K562 (cell line): ENCODE data around the gene CHAF1A. TPM values are rescaled to one million over a fixed set of nuclear protein-coding genes. Genes with fewer than 3 reads are reported as not detected.

Experiments
- ATAC-seq: fragments of 200-7000 bp; cut with Tn5 transposase; 3 replicates; pipeline ENCODE4 v1.9.1; 2020; ENCODE audit warnings: moderate library complexity
- BruUV-seq: library from RNA; stranded (reverse); fragments of 400-500 nt; replicated peaks from 2 replicates; lab custom pipeline; 2021; lab: Mats Ljungman, UMichigan
- CTCF ChIA-PET: fragments of 300-600 bp; formaldehyde crosslinking; extraction: SDS; loops from one replicate; lab custom pipeline; 2021; ENCODE audit warnings: low intra/inter-chr PET ratio; lab: Yijun Ruan, JAX
- POLR2A ChIA-PET: fragments of 300-600, 350-650 bp; sonication (Branson Sonifier 250); formaldehyde crosslinking; extraction: SDS; loops from one replicate; lab custom pipeline; 2021; ENCODE audit warnings: antibody characterized with exemption, inconsistent platforms; lab: Yijun Ruan, JAX
- DNase-seq, 4 experiments: peaks; one replicate each; pipeline versions ENCODE4 v3.0.0 to v3.0.0-alpha.2; 2011 to 2018; ENCODE audit warnings: low spot score in 3 of 4, mixed read lengths in 3 of 4; ENCODE audit errors: extremely low read depth in 1 of 4
- FAIRE-seq: peaks from 2 replicates; lab custom pipeline; 2011; peaks lifted over from hg19 to GRCh38; lab: Jason Lieb, UNC
- H2AFZ ChIP-seq: 2 replicates; pipeline ENCODE4 v1.6.0; 2011; ENCODE audit warnings: low read depth, low read length, control low read depth, inconsistent platforms
- H3K27ac ChIP-seq: fragments of 200-600 bp; 3 replicates; pipeline ENCODE4 v1.8.0; 2011; ENCODE audit warnings: low read depth, mild to moderate bottlenecking, control low read depth, inconsistent platforms, low read length, moderate library complexity, mixed read lengths; ENCODE audit errors: extremely low read depth
- H3K27me3 ChIP-seq, 2 experiments: fragments of 300-600 bp in 1 of 2; 2 replicates in 1 of 2; 3 replicates in 1 of 2; pipeline versions ENCODE4 v1.6.0 to v1.8.0; 2011; ENCODE audit warnings: inconsistent platforms in 2 of 2, low read length in 2 of 2, mild to moderate bottlenecking in 1 of 2, mixed read lengths in 1 of 2, moderate library complexity in 1 of 2; ENCODE audit not compliant: control insufficient read depth in 2 of 2, insufficient read depth in 2 of 2
- H3K36me3 ChIP-seq: fragments of 300-600 bp; 3 replicates; pipeline ENCODE4 v1.8.0; 2011; ENCODE audit warnings: mild to moderate bottlenecking, low read length, inconsistent platforms; ENCODE audit not compliant: control insufficient read depth, insufficient read depth
- H3K4me1 ChIP-seq, 2 experiments: fragments of 200-600 bp in 1 of 2; replicated peaks in 1 of 2; 2 replicates in 1 of 2; 3 replicates in 1 of 2; pipeline versions ENCODE4 v1.5.1 to v1.8.0; 2011; ENCODE audit warnings: inconsistent platforms in 2 of 2, low read length in 2 of 2, mild to moderate bottlenecking in 1 of 2, mixed read lengths in 1 of 2, moderate library complexity in 1 of 2; ENCODE audit not compliant: control insufficient read depth in 2 of 2, insufficient read depth in 2 of 2
- H3K4me2 ChIP-seq: 2 replicates; pipeline ENCODE4 v1.6.1; 2011; ENCODE audit warnings: low read length, control low read depth, inconsistent platforms, mixed read lengths; ENCODE audit not compliant: insufficient read depth
- H3K4me3 ChIP-seq: fragments of 200-600 bp; sonication (generic), shearing (Covaris generic); 2 replicates; pipeline ENCODE4 v1.5.1; 2016; ENCODE audit warnings: control low read depth, inconsistent platforms
- H3K79me2 ChIP-seq: fragments of 200-600 bp; 3 replicates; pipeline ENCODE4 v1.8.0; 2011; ENCODE audit warnings: low read length, inconsistent platforms; ENCODE audit not compliant: control insufficient read depth, insufficient read depth
- H3K9ac ChIP-seq, 2 experiments: 2 replicates each; pipeline versions ENCODE4 v1.6.0 to v1.6.1; 2011; ENCODE audit warnings: low read depth in 2 of 2, low read length in 2 of 2, control low read depth in 1 of 2, inconsistent platforms in 1 of 2, mild to moderate bottlenecking in 1 of 2, mixed read lengths in 1 of 2; ENCODE audit not compliant: insufficient read depth in 1 of 2
- H3K9me1 ChIP-seq: one replicate; pipeline ENCODE4 v1.6.0; 2011; ENCODE audit warnings: inconsistent platforms, mild to moderate bottlenecking, low read length, moderate library complexity; ENCODE audit not compliant: control insufficient read depth, insufficient read depth
- H3K9me3 ChIP-seq: replicated peaks from 2 replicates; pipeline ENCODE4 v1.5.1; 2011; ENCODE audit warnings: low read depth, low read length, inconsistent platforms; ENCODE audit not compliant: control insufficient read depth, insufficient read depth
- H4K20me1 ChIP-seq: replicated peaks from 2 replicates; pipeline ENCODE4 v1.6.1; 2011; ENCODE audit warnings: low read length, inconsistent platforms, mixed read lengths; ENCODE audit not compliant: control insufficient read depth, insufficient read depth
- COPS2 ChIP-seq: fragments of 450-650 bp; conservative IDR thresholded peaks from 2 replicates; pipeline ENCODE4 v1.6.1; 2016; ENCODE audit warnings: mild to moderate bottlenecking, moderate library complexity
- CREBBP ChIP-seq: IDR thresholded peaks from one replicate; pipeline ENCODE4 v1.6.1; 2012; ENCODE audit warnings: low read depth, mild to moderate bottlenecking, control low read depth, inconsistent platforms, low read length
- JUND ChIP-seq, 2 experiments: IDR thresholded peaks; 2 replicates in 1 of 2; 3 replicates in 1 of 2; pipeline ENCODE4 v1.6.1; 2011; ENCODE audit warnings: borderline replicate concordance in 2 of 2, low read depth in 2 of 2, low read length in 2 of 2, improper control_type of control experiment in 1 of 2, missing biosample characterization in 1 of 2, missing genetic modification characterization in 1 of 2, missing genetic modification reagents in 1 of 2
- MED1 ChIP-seq: sonication (generic); formaldehyde crosslinking; IDR thresholded peaks from 2 replicates; pipeline ENCODE4 v1.8.1; 2023; ENCODE audit warnings: missing genetic modification reagents, borderline replicate concordance
- POLR2G ChIP-seq: fragments of 200-400 bp; formaldehyde crosslinking; IDR thresholded peaks from 2 replicates; pipeline ENCODE4 v1.6.1; 2017; ENCODE audit warnings: low read depth, mild to moderate bottlenecking, antibody characterized with exemption, low read length, moderate library complexity
- RBFOX2 ChIP-seq: fragments of 200-400 bp; formaldehyde crosslinking; IDR thresholded peaks from 2 replicates; pipeline ENCODE4 v1.6.1; 2017; ENCODE audit warnings: low read depth, mild to moderate bottlenecking, low read length, moderate library complexity
- RBM22 ChIP-seq: fragments of 200-400 bp; formaldehyde crosslinking; IDR thresholded peaks from 2 replicates; pipeline ENCODE4 v1.6.1; 2018; ENCODE audit warnings: low read length, low read depth; ENCODE audit not compliant: poor library complexity, severe bottlenecking
- WGBS: fragments of 100-300 bp; shearing (Covaris generic); methylation state at CpG from one replicate; pipeline ENCODE4 v1.1.6; 2016; ENCODE audit warnings: low coverage, mixed read lengths; ENCODE audit not compliant: insufficient coverage; ENCODE audit errors: missing lambda C conversion rate; 5-methylcytosine and 5-hydroxymethylcytosine counted together
- in situ Hi-C: fragments of 300-500 bp; cut with MboI; formaldehyde crosslinking; loops from 4 replicates; pipeline ENCODE4 v1.15.0; 2018; ENCODE audit warnings: inconsistent platforms, mixed read lengths
- intact Hi-C: fragments of 100-400 bp; cut with micrococcal nuclease; formaldehyde crosslinking; loops from 2 replicates; pipeline ENCODE4 v1.14.2; 2022
- polyA plus RNA-seq, 8 experiments: library from polyadenylated mRNA; depleted of rRNA in 4 of 8; stranded (reverse) in 5 of 8; unstranded in 3 of 8; fragments of >200 nt; fragmentation: Nextera tagmentation in 2 of 8; fragmentation: Illumina TruSeq in 1 of 8; extraction: Ambion mirVana in 2 of 8; extraction: Trizol in 1 of 8; gene quantifications; 2 replicates each; pipeline versions ENCODE4 v1.2.1 to v1.2.3, GENCODE V29; 2011 to 2014; ENCODE audit warnings: inconsistent platforms in 1 of 8, missing spikeins in 1 of 8
- total RNA-seq, 7 experiments: library from RNA; depleted of rRNA in 6 of 7; stranded (reverse); fragments of >200 nt in 6 of 7; fragmentation: Illumina TruSeq in 2 of 7; extraction: Trizol in 2 of 7; gene quantifications; 2 replicates each; pipeline versions ENCODE4 v1.2.1 to v1.2.3, GENCODE V29; 2011 to 2021; ENCODE audit warnings: low replicate concordance in 1 of 7

Gene CHAF1A
- total and polyA plus RNA-seq, 9 of the 15 experiments (the other 6 are each of a cell fraction or from before 2014, with no cell fraction given), result 1.6 to 86.9 (median 45.2) TPM

DNA sequence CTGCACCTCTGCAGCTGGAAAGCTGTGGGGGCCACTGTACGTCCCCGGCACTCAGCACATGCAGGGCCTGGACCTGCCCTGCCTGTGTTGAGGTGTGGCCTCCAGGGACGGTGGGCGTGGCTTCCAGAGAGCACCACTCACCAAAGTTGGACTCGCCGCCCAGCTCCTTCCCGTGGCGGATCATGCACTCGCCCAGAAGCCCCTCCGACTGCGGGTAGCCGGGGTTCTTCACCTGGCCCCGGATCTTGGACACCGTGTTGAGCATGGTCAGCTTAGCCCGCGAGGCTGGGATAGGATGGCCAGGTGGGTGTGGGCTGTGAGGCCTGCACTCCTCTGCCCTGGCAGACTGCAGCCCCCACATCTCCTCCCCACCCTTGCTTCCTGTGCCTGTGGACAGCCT is 37.1 kb upstream of the CHAF1A start:
- WGBS, result 92% methylated on average over 15 of the region's 16 CpGs
- ATAC-seq (no peak), FAIRE-seq (no peak)

DNA sequence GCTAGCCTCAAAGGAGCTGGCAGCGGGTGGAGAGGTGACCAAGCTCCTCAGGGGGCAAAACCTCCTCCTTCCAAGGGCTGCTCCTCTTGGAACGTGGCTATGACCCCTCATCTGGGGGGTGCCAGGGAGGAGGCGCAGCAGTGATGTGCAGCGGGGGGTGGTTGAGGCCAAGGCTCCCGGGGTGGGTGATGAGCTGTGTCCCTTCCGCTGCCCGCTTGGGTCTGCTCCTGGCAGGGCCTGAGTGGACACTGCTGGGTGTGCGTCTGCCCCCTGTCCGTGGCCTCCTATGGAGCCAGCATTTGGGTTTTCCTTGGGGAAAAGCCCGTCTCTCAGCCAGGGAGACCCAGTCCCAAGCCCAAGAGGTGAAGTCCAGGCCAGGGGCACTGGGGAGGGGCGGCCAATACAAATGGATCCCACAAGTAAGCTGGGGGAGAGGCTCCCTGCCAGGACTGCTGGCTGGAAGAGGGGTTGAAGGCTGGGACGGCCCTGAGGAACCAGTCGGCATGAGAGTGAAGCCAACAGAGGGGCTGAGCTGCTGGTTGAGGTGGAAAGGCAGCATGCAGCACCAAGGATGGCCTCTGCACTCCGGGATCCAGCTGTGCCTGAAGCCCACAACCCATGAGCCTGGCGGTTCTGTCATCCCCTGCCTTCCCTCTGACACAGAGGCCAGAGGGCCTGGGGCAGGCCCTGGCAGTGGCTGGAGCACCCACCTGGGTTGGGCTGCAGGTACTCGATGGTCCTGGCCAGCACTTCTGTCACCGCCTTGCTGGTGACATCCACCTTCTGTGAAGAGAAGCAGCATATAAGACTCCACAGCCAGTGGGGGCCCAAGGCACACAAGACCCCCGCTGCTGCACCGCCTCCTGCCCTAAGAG is 36.4 kb upstream of the CHAF1A start:
- no peaks in the 10 kb centered on the region for H3K9me1 ChIP-seq
- intact Hi-C loops, result no loop called here
- no peak overlapping the region for H3K27ac ChIP-seq
- no peaks in the 10 kb centered on the region for H3K9me3 ChIP-seq
- ChIA-PET CTCF (interaction anchor here (1.0 kb wide), 1 partner anchor 12 kb away, joined by 3 read pairs; no protein-coding TSS in a partner anchor), POLR2A (interaction anchor here (0.7 to 3.6 kb wide), 6 partner anchors 9 to 22 kb away, joined by 3 to 18 read pairs (median 6); partner anchors contain the start of gene MPND)
- peaks cover 42% of the 10 kb centered on the region for H3K79me2 ChIP-seq
- H3K36me3 ChIP-seq, result peaks cover 82% of the 10 kb centered on the region; the same call in 2 of the 3 replicates
- H3K4me2 ChIP-seq, result no peak overlapping the region
- 95% methylated on average over 15 of the region's 19 CpGs for WGBS
- in situ Hi-C loops, result no loop called here
- peaks cover 24 to 84% of the 10 kb centered on the region in 2 experiments for H3K4me1 ChIP-seq
- no peak for ATAC-seq
- H3K9ac ChIP-seq, result peak overlapping the region in 1 of 2 experiments; percentile 70; a peak in 2 of 4 replicates
- FAIRE-seq, result no peak
- no peaks in the 10 kb centered on the region for H3K27me3 ChIP-seq
- no peak for DNase-seq
- BruUV-seq, result no TSS peak
- no peak overlapping the region for H2AFZ ChIP-seq
- H4K20me1 ChIP-seq, result no peaks in the 10 kb centered on the region; the same call in 1 of the 2 replicates
- no peak overlapping the region for H3K4me3 ChIP-seq
- TF ChIP-seq MED1 (CRISPR knock-in tag), result no peak
- TF ChIP-seq CREBBP, result no peak
- TF ChIP-seq POLR2G, result peak; percentile 52
- no peak for TF ChIP-seq COPS2

More for the DNA sequence above, 37.1 kb upstream of the CHAF1A start:
- H3K27me3 ChIP-seq, result no peaks in the 10 kb centered on the region
- H3K9ac ChIP-seq, result peak overlapping the region in 1 of 2 experiments; percentile 1; a peak in 1 of 4 replicates
- no TSS peak for BruUV-seq
- peaks cover 35% of the 10 kb centered on the region for H3K79me2 ChIP-seq
- POLR2A ChIA-PET, result interaction anchor here (0.7 to 3.6 kb wide), 6 partner anchors 8 to 37 kb away, joined by 3 to 18 read pairs (median 6); partner anchors contain the start of gene MPND
- DNase-seq, result no peak
- H3K9me3 ChIP-seq, result no peaks in the 10 kb centered on the region
- TF ChIP-seq RBM22 (peak; percentile 47), JUND (IDR thresholded peaks at IDR 0.05; ENCODE audit: borderline replicate concordance, low read depth, low read length) (no peak), JUND (tag; IDR thresholded peaks at IDR 0.05; ENCODE audit: borderline replicate concordance, low read depth, low read length) (no peak), RBFOX2 (0 out of 2 replicates have a peak, but pooled peaks have one; percentile 20), POLR2G (peak; percentile 66)
- H3K27ac ChIP-seq, result no peak overlapping the region
- CTCF ChIA-PET, result no interaction called here
- H3K4me1 ChIP-seq, result peaks cover 20 to 84% of the 10 kb centered on the region in 2 experiments
- H3K4me2 ChIP-seq, result no peak overlapping the region
- no peak overlapping the region for H3K4me3 ChIP-seq
- no peaks in the 10 kb centered on the region; the same call in 1 of the 2 replicates for H4K20me1 ChIP-seq
- intact Hi-C loops (no loop called here), in situ Hi-C loops (no loop called here)
- H3K36me3 ChIP-seq, result peaks cover 82% of the 10 kb centered on the region; the same call in 2 of the 3 replicates
- H2AFZ ChIP-seq, result no peak overlapping the region
- H3K9me1 ChIP-seq, result no peaks in the 10 kb centered on the region
